ENCODE data around the gene DDX41.
"Not testable (repeated sequence)": the region's sequence is repeated elsewhere in the genome, so short reads cannot be mapped to it uniquely, and the experiment has no call there.

DNA sequence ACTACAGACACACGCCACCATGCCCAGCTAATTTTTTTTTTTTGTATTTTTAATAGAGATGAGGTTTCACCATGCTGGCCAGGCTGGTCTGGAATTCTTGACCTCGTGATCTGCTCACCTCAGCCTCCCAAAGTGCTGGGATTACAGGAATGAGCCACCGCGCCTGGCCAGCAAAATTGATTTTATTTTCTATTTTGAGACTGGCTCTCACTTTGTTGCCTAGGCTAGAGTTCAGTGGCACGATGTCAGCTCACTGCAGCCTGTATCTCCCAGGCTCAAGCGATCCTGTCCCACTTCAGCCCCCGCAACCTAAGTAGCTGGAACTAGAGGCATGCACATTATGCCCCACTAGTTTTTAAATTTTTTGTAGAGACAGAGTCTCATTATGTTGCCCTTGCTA is 17.7 kb upstream of the DDX41 start:
- TF ChIP-seq MYBL2 (CRISPR knock-in tag; IDR thresholded peaks at IDR 0.05); ZNF423 (CRISPR knock-in tag; IDR thresholded peaks at IDR 0.05); FOXJ3 (CRISPR knock-in tag; IDR thresholded peaks at IDR 0.05; ENCODE audit: borderline replicate concordance): not testable (repeated sequence)
- TF ChIP-seq, protein P1, sequence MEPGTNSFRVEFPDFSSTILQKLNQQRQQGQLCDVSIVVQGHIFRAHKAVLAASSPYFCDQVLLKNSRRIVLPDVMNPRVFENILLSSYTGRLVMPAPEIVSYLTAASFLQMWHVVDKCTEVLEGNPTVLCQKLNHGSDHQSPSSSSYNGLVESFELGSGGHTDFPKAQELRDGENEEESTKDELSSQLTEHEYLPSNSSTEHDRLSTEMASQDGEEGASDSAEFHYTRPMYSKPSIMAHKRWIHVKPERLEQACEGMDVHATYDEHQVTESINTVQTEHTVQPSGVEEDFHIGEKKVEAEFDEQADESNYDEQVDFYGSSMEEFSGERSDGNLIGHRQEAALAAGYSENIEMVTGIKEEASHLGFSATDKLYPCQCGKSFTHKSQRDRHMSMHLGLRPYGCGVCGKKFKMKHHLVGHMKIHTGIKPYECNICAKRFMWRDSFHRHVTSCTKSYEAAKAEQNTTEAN (CRISPR knock-in tag; IDR thresholded peaks at IDR 0.05), result not testable (repeated sequence)
- TF ChIP-seq, protein P2, sequence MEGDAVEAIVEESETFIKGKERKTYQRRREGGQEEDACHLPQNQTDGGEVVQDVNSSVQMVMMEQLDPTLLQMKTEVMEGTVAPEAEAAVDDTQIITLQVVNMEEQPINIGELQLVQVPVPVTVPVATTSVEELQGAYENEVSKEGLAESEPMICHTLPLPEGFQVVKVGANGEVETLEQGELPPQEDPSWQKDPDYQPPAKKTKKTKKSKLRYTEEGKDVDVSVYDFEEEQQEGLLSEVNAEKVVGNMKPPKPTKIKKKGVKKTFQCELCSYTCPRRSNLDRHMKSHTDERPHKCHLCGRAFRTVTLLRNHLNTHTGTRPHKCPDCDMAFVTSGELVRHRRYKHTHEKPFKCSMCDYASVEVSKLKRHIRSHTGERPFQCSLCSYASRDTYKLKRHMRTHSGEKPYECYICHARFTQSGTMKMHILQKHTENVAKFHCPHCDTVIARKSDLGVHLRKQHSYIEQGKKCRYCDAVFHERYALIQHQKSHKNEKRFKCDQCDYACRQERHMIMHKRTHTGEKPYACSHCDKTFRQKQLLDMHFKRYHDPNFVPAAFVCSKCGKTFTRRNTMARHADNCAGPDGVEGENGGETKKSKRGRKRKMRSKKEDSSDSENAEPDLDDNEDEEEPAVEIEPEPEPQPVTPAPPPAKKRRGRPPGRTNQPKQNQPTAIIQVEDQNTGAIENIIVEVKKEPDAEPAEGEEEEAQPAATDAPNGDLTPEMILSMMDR (IDR thresholded peaks at IDR 0.05), result not testable (repeated sequence)

Data from WTC11 (cell line).